Measurements from ENCODE around the gene TRIM46.
A peak's percentile ranks its signal among the peaks of the same experiment; 100 is the strongest.

- TF ChIP-seq CTCF (IDR thresholded peaks at IDR 0.05 in 8 of 11, conservative IDR thresholded peaks at IDR 0.05 in 3 of 11) (peak; percentile 88 to 98 (median 97)), POLR2A (IDR thresholded peaks at IDR 0.05) (peak in 1 of 3 donors; percentile 31)
These were observed 744 bp upstream of the TRIM46 start, which contains the start of gene KRTCAP2 for GRCh38 chr1:155172732-155173477.
